Measurements from ENCODE around the gene IER2.

The IER2 gene

DNA sequence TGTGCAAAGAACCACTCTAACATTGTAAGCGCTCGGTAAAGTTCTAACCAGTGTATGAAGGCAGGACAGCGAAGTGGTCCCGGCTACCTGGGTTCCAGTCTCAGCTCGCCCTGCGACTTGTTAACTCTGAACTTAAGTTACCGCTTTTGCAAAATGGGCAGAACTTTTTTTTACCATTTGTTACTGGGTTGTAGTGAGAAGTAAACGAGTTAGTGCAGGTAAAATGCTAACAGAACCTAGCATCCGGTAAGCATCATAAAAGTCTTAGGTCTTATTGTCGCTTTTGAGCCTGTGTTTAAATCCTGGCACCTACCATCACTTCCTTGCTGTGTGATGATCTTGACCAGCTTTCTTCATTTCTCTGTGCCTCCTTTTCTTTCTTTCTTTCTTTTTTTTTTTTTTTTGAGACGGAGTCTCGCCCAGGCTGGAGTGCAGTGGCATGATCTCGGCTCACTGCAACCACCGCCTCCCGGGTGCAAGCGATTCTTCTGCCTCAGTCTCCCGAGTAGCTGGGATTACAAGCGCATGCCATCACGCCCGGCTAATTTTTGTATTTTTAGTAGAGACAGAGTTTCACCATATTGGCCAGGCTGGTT is 32.9 kb upstream of the IER2 start:
- no peak for DNase-seq
- intact Hi-C loops (cut with DNase I): loop anchor here (2.0 kb wide), 1 partner anchor 34 kb away; the partner anchor contains the start of genes IER2 and STX10

DNA sequence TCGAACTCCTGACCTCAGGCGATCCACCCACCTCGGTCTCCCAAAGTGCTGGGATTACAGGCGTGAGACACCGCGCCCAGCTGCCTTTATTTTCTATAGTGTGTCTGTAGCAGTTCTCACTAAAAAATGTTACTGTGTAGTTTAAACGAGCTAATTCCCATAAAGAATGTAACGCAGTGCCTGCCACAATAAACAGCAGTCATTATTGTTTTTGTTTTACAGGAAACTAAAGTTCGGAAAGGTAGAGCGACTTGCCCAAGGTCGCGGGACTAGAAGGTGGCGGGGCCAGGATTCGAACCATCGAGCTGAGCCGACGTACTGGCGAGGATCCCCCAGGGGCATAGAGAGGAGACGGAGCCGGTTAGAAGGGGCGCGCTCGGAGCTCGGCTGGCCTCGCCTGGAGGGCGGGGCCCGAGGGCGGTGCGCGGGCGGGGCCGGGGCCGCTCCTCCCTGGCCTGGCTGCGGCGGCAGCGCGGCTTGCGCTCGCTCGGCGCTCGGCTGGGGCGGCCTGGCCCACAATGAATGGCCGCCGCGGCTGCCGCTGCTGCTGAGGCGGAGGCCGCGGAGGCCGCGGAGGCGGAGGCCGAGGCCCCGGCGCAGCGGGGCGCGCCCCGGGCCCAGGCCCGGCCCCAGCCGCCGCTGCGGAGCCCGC is 32.3 kb upstream of the IER2 start, which contains the start of gene NACC1:
Gene NACC1 (plus strand): TSS at position 493 of the 652 bp plus-strand sequence. CDS start 16,944 bp downstream, outside the sequence.
- intact Hi-C loops (cut with DNase I): loop anchor here (2.0 kb wide), 1 partner anchor 33 kb away; the partner anchor contains the start of genes IER2 and STX10
- DNase-seq: peak; percentile 75 to 97 (median 93)

DNA sequence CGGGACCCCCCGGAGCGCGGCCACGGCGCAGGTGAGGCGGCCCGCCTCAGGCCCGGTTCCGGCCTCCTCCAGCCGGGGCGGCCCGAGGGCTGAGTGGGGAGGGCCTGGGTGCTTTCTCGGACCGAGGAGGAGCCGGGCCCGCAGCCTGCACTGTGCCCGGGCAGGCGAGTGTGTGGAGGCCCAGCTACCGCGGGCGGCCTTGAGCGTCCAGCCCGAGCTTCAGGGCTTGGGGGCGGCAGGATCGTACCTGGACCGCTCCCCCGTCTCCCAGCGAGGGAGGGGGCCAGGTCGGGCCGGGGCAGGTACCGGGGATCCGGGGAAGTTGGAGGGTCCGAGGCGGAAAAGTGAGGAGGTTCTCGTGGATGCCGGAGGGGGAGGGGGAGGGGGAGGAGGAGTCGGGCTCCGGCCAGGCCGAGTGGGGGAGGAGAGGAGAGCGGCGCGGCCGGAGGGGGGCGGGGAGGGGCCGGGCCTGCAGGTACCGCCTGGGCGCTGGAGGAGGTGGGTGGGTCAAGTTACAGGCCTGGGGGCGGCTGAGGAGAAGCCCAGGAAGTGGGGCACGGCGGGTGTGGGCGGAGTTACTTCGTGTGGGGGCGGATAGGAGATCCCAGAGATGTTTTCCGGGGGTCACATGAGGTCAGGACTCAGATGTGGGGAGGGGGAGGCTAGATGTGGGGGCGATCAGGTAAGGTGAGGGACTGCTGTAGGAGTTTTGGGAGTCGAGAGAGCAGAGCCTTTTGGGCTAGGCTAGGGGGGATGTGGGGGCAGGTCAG is 31.6 kb upstream of the IER2 start:
- peak in 3 of 42 donors; percentile 27 to 50 (median 34) for DNase-seq
- intact Hi-C loops (cut with DNase I): no loop called here

DNA sequence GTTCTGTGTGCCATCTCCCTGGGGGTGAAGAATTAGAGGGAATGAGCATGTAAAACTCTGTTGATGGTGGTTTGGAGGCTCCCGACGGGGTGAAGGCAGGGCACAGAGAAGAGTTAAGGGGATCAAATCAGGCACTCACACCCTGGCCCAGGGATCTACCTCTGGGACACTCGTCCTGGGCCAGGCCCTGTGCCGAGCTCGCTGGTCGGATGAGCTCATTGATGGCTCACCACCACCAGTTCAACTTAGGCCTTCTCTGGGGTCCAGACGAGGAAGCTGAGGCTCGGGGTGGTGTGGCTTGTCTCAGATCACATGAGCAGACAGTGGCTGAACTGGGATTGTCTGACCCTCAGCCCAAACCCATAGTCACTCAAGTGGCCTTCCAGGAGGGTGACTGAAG is 30.6 kb upstream of the IER2 start:
- intact Hi-C loops (cut with DNase I): no loop called here

DNA sequence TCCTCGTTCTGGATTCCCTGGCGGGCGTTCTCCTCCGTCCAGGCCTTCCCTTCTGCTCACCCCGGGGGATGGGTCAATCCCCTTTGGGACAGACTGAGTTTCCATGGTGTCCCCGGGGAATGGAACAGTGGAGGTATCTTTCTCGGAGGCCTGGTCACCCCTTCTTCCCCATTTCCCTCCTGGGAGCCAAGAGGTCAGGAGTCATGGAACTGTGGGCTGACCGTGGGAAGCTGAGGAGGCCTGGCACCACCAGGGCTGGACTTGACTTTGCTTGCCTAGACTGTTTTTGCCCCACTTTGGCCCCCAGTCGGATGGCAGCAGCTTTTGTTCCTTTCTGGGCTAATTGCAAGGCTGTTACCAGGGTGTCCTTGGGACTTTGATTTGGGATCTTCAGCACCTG is 30.2 kb upstream of the IER2 start:
- no peak for DNase-seq
- intact Hi-C loops (cut with DNase I): no loop called here

More for the DNA sequence above, 30.6 kb upstream of the IER2 start:
- no peak for DNase-seq

DNA sequence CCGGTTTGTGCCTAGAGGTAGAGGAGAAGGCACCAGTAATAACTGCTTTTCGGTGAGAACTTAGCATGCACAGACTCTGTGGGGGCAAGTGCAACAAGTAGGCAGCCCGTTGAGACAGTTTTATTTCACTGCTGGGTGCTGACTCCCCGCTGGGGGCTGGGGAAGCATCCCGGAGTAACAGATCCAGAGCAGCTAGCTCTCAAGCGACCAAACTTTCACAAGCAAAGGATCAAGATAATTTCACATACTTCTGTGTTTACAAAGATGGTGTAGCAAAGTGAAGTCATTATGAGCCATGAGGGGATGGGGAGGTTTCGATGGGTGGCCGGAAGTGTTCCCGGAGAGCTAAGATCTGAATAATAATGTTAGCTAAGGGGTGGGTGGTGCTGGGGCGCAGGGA is 29.4 kb upstream of the IER2 start:
- peak in 1 of 42 donors; percentile 36 for DNase-seq
- intact Hi-C loops (cut with DNase I): no loop called here

DNA sequence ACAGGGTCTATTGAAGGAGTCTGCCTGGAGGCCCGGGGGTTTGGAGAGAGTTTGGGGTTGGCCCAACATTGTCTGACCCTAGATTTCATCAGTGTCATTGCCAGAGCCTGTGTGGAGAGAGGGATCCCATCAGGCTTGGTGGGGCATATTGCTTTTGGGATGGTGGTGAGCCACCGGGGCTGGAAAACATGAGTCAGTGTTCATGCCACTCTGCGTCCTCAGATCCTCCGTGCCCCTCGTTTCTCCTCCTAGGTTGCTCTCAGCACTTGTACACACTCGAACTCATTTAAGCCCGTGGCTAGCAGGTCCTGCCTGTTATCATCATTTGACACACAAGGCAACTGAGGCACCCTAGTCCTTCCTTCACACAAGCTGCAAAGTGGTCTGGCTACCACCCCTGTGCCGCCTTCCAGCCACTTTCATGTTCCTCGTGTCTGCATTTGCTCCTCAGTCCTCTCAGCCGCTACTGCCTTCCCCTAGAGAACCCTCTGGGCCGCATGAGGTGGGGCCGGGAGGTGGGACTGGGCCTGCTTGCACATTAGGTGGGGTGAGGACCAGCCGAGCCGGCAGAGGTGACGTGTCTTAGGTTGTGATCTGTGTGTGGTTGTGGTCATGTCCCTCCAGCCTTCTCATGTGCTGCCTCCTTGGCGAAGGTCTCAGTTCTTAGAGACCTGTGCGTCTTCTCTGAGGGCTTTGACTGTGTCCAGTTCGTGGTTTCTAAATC is 28.5 kb upstream of the IER2 start:
- intact Hi-C loops (cut with DNase I): no loop called here
- no peak for DNase-seq

DNA sequence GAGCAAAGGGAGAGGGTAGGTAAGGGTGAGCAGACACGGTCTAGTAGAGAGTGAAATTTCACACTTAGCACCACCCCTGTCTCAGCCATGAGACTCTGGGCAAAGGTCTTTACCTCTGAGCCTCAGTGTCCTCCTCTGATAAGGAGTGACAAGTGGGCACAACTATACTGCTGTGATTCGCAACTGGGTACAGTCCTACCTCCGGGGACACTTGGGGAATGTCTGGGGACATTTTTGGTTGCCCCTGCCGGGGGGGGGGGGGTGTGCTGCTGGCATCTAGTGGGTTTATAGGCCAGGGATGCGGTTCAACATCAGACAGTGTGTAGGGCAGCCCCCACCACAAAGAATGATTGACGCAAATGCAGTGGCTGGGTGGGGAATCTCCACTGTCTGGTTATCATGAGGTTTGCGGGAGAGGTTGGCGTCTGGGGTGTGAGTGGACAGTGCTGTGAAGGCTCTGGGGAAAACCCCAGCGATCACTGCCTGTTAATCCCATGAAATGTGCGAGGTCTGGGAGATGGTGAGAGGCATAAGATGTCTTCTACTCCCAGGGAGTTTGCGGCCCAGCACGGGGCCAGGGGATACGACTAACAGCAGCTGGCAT is 27.8 kb upstream of the IER2 start:
- intact Hi-C loops (cut with DNase I): no loop called here

DNA sequence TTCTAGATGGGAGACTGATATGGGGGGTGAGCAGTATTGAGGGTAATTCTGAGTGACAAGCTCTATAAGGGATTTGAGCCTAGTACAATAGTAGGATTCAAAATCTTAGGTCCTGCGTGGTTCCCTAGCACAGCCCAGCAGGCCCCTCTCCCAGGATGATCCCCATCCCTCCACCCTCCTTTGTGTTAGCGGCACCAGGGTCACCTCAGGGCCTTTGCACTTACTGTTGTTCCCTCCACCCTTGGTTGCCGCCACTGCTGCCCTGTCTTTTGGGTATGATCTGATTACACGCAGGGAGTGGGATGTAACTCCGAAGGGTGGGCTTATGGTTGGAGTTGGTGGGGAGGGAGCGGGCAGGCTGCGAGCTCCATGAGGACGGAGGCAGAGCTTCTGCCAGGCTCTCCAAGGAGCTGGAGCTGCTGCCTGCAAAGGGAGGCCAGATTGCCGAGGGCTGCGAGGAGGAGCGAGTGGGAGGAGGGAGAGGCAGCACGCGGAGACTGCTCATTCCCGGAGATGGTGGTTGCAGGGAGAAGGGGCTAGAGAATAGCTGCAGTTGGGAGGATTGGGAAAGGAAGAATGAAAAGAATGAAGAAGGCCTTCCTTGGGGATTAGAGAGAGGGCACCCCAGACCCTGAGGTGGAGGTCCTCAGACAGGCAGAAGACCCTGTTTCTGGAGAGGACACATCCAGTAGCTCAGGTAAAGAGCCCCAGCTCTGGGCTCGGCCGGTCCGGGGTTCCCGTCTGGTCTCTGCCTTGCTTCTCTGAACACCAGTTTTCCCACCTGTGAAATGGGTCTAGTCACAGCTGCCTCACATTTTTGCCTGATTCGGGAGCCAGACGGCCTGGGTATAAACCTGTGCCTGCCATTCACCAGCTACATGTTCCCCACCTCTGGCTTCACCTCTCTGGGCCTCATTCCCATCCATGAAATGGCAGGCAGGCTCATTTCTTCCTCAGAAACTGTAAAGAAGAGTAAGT is 26.9 kb upstream of the IER2 start:
- intact Hi-C loops (cut with DNase I): no loop called here
- DNase-seq: peak in 28 of 42 donors; percentile 30 to 80 (median 60)

More for the DNA sequence above, 27.8 kb upstream of the IER2 start:
- DNase-seq: no peak

DNA sequence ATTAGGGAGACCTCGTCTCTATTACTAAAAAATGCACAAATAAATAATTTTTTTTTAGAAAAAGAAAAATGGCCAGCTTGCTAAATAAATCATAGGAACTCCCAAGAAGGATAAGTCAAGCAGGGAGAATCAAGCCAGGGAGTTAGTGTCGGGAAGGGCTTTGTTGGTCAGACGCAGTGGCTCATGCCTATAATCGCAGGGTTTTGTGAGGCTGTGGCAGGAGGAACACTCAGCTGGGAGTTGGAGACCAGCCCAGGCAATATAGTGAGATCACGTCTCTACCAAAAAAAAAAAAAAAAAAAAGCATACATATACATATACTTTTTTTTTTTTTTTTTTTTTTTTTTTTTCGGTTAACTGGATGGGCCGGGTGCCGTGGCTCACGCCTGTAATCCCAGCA is 23.2 kb upstream of the IER2 start:
- intact Hi-C loops (cut with DNase I): no loop called here
- no peak for DNase-seq

DNA sequence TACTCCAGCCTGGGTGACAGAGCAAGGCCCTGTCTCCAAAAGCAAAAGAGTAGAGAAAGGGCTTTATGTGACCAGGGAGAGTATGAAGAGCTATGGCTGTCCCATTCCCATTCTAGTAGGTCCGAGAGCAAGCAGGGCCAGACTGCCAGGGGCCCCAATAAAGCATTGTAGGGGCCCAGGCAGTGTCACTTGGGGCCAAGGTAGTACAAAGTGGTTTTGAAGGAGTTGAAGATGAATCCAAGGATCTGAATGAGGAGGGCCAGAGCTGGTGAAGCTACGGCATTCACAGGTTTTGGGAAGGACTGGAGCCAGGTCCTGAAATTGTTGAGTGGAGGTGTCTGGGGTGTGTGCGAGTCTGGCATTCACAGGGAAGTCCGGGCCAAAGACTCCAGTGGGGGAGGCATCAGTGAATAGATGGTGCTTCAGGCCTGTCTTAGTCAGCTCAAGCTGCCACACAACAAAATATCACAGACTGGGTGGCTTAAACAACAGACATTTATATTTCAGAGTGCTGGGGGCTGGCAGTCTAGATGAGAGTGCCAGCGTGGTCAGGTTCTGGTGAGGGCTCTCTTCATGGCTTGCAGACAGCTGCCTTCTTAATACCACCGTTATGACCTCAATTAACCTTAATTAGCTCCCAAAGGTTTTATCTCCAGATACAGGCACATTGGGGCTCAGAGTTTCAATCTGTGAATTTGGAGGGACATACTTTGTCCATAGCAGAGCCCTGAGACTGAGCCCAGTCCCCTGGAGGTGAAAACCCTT is 22.2 kb upstream of the IER2 start:
- DNase-seq: no peak
- intact Hi-C loops (cut with DNase I): no loop called here

DNA sequence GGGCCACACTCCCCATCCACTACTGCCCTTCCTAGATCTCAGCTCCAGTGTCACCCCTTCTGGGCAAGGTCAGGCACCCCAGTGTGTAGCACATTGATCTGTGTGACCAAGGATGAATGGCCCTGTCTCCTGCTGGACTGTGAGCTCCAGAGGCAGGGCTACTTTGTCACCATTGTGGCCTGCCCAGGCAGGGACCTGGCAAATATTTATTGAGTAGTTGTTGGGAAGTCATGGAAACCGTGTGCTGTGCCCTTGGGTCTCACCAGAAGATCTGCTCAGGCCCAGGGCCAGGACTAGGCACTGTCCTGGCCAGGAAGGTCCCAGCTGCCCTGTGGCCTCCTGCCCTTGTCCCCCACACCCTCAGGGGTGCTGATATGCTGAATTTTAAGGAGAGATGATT is 21.6 kb upstream of the IER2 start:
- no peak for DNase-seq
- intact Hi-C loops (cut with DNase I): no loop called here

DNA sequence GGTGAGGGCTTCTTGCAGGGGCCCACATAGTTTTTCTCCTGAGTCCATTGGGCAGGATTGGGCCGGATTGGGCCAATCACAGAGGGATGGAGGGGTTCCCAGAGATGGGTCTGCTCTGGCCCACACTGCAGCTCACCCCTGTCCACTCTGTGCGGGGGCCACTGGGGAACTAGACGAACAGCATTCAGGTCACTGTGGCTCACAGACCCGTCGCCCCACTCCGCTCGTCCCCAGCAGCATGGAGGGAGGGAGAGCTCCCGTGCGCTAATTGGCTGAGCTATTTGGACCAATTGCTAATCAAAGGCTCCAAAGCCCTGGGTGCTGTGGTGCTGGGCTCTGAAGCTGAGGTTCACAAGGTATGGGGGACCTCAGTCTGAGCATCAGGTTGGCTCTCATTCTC is 20.8 kb upstream of the IER2 start:
- intact Hi-C loops (cut with DNase I): no loop called here
- no peak for DNase-seq

DNA sequence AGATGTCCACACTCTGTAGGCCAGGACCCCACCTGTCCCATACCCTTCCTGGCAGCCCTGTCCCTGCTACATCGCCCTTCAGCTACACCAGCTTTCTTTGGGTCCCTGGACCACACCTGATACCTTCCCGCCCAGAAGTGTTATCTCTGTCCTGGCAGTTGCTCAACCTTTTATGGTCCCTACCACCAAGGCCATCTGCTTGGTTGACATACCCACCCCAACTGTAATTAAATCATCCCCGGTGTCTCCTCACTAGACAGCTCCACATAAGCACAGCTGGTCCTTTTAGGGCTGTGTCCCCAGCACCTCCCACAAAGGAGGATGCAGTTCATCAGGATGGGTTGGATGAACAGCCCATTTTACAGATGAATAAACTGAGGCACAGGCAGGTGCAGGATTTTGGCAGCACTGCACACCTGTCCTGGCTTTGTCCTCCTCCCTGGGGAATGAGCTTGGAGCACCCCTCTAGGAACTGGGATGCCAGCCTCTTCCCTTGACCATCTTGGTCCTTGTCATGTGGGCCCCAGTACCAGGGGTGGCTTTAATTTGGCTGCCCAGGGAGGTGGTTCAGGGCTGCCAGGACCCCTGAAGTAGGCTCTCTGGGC is 19.2 kb upstream of the IER2 start:
- intact Hi-C loops (cut with DNase I): no loop called here
- no peak for DNase-seq

DNA sequence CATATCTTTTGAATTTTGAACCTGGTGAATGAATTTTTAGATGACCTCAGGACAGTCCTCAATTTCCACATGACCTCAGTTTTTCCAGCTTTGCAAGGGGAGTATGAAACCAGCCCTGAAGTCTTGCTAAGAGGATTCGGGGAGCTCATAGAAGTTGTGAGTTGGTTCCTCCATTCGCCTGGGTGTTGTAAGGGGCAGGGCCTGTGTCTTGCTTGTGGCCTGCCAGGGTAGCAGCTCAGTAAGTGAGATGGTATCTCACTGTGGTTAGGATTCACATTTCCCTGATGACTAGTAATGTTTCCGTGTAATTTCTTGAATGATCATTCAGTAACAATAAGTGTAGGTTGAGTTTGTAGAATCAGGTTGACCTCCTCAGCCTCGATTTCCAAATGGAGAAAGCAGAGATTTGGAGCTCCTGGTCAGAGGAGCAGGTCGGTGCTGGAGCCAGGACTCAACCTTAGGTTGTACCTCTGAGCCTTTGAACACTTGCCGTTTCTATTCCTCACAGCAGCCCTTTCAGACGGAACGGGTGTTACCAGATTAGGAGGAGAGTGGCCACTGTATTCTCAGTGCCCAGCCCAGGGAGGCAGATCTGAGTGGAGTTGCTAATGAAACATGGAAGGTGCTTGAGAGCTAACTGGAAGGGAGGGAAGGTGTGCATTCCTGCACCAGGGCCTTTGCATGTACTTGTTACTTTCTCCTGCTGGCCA is 17.6 kb upstream of the IER2 start:
- intact Hi-C loops (cut with DNase I): no loop called here

DNA sequence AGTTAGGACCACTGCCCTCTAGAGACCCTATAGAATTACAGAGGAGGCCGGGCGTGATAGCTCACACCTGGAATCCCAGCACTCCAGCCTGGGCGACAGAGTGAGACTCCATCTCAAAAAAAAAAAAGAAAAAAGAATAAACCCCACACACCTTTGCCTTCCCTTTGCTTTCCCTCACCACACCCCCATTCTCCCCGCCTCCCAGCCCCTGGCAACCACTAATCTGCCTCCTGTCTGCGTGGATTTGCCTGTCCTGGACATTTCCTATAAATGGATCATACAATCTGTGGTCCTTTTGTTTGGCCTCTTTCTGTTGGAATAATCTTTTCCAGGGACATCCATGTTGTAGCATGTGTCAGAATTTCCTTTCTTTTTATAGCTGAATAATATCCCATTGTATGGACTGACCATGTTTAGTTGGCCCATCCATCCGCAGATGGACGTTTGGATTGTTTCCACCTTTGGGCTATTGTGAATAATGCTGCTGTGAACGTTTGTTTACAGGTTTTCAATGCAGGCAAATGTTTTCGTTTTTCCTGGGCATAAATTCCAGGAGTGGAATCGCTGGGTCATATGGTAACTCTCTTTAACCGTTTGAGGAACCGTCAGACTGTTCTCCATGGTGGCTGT is 16.9 kb upstream of the IER2 start:
- peak in 8 of 42 donors; percentile 27 to 70 (median 42) for DNase-seq
- intact Hi-C loops (cut with DNase I): no loop called here

More for the DNA sequence above, 17.6 kb upstream of the IER2 start:
- no peak for DNase-seq
